ENCODE results near the gene CCDC171.

The CCDC171 gene

GRCh38 chr9:15944341-15944740 lies 391.5 kb downstream of the CCDC171 start:
- no peak for DNase-seq (ENCODE audit: extremely low read depth, low read depth)
- TF ChIP-seq, protein P1, sequence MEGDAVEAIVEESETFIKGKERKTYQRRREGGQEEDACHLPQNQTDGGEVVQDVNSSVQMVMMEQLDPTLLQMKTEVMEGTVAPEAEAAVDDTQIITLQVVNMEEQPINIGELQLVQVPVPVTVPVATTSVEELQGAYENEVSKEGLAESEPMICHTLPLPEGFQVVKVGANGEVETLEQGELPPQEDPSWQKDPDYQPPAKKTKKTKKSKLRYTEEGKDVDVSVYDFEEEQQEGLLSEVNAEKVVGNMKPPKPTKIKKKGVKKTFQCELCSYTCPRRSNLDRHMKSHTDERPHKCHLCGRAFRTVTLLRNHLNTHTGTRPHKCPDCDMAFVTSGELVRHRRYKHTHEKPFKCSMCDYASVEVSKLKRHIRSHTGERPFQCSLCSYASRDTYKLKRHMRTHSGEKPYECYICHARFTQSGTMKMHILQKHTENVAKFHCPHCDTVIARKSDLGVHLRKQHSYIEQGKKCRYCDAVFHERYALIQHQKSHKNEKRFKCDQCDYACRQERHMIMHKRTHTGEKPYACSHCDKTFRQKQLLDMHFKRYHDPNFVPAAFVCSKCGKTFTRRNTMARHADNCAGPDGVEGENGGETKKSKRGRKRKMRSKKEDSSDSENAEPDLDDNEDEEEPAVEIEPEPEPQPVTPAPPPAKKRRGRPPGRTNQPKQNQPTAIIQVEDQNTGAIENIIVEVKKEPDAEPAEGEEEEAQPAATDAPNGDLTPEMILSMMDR (IDR thresholded peaks at IDR 0.05; ENCODE audit: low read depth, low read length), result no peak

GRCh38 chr9:15959663-15960062 lies 406.8 kb downstream of the CCDC171 start:
- TF ChIP-seq, protein P1 (IDR thresholded peaks at IDR 0.05; ENCODE audit: low read depth, low read length), result no peak
- no peak for DNase-seq (ENCODE audit: extremely low read depth, low read depth)

GRCh38 chr9:15961217-15961616 lies 408.4 kb downstream of the CCDC171 start:
- TF ChIP-seq, protein P1 (IDR thresholded peaks at IDR 0.05; ENCODE audit: low read depth, low read length), result no peak
- no peak for DNase-seq (ENCODE audit: extremely low read depth, low read depth)

- DNase-seq (ENCODE audit: extremely low read depth, low read depth), result no peak
- TF ChIP-seq, protein P1 (IDR thresholded peaks at IDR 0.05; ENCODE audit: low read depth, low read length), result no peak
Measured at GRCh38 chr9:15965246-15965745, 412.5 kb downstream of the CCDC171 start.

GRCh38 chr9:15966471-15966870 lies 413.6 kb downstream of the CCDC171 start:
- TF ChIP-seq, protein P1 (IDR thresholded peaks at IDR 0.05; ENCODE audit: low read depth, low read length), result no peak

DNA sequence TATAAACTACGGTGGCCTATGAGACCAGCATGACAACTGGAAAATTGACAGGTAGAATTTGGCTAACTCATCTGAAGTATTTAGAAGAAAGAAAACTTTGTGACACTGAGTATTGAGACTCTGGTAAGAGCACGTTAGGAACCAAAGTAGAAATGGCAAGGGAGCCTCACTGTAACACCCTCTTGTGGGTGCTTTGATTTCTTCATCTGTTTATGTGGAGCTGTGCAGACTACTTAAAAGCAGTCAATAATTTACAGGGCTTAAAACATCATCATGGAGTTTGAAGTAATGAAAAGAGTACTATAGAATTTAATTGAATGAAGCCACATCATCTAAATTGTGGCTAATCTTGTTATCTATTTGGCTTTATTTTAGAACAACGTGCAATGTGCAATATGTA lies 414.2 kb downstream of the CCDC171 start:
- DNase-seq (ENCODE audit: extremely low read depth, low read depth), result no peak
- TF ChIP-seq, protein P1 (IDR thresholded peaks at IDR 0.05; ENCODE audit: low read depth, low read length), result no peak

More at GRCh38 chr9:15966471-15966870, 413.6 kb downstream of the CCDC171 start:
- no peak for DNase-seq (ENCODE audit: extremely low read depth, low read depth)

- TF ChIP-seq, protein P1 (IDR thresholded peaks at IDR 0.05; ENCODE audit: low read depth, low read length), result no peak
- no peak for DNase-seq (ENCODE audit: extremely low read depth, low read depth)
Measured at GRCh38 chr9:15972760-15973159, 419.9 kb downstream of the CCDC171 start.
